GM12892 (cell line): ENCODE measurements around the gene SCFD2.

Experiments
- POLR2A ChIP-seq: IDR thresholded peaks from 2 replicates; pipeline ENCODE4 v1.6.1; 2011; ENCODE audit warnings: low read depth, low read length, control low read depth
- TAF1 ChIP-seq: IDR thresholded peaks from 2 replicates; pipeline ENCODE4 v1.6.1; 2011; ENCODE audit warnings: low read depth, mild to moderate bottlenecking, control low read depth, low read length, borderline replicate concordance

- no peak for TF ChIP-seq POLR2A
- TF ChIP-seq TAF1, result no peak
These were observed 403.1 kb downstream of the SCFD2 start for GRCh38 chr4:52962721-52963120.
